K562 (cell line): Measurements from ENCODE around the gene IL6ST. TPM values are rescaled to one million over a fixed set of nuclear protein-coding genes. Genes with fewer than 3 reads are reported as not detected.

ENCODE experiments used
- ATAC-seq: fragments of 200-7000 bp; cut with Tn5 transposase; 3 replicates; pipeline ENCODE4 v1.9.1; 2020; ENCODE audit warnings: moderate library complexity
- BruUV-seq: library from RNA; stranded (reverse); fragments of 400-500 nt; replicated peaks from 2 replicates; lab custom pipeline; 2021; lab: Mats Ljungman, UMichigan
- CTCF ChIA-PET: fragments of 300-600 bp; formaldehyde crosslinking; extraction: SDS; loops from one replicate; lab custom pipeline; 2021; ENCODE audit warnings: low intra/inter-chr PET ratio; lab: Yijun Ruan, JAX
- POLR2A ChIA-PET: fragments of 300-600, 350-650 bp; sonication (Branson Sonifier 250); formaldehyde crosslinking; extraction: SDS; loops from one replicate; lab custom pipeline; 2021; ENCODE audit warnings: antibody characterized with exemption, inconsistent platforms; lab: Yijun Ruan, JAX
- DNase-seq, 4 experiments: peaks; one replicate each; pipeline versions ENCODE4 v3.0.0 to v3.0.0-alpha.2; 2011 to 2018; ENCODE audit warnings: low spot score in 3 of 4, mixed read lengths in 3 of 4; ENCODE audit errors: extremely low read depth in 1 of 4
- FAIRE-seq: peaks from 2 replicates; lab custom pipeline; 2011; peaks lifted over from hg19 to GRCh38; lab: Jason Lieb, UNC
- H2AFZ ChIP-seq: 2 replicates; pipeline ENCODE4 v1.6.0; 2011; ENCODE audit warnings: low read depth, low read length, control low read depth, inconsistent platforms
- H3K27ac ChIP-seq: fragments of 200-600 bp; 3 replicates; pipeline ENCODE4 v1.8.0; 2011; ENCODE audit warnings: low read depth, mild to moderate bottlenecking, control low read depth, inconsistent platforms, low read length, moderate library complexity, mixed read lengths; ENCODE audit errors: extremely low read depth
- H3K27me3 ChIP-seq, 2 experiments: fragments of 300-600 bp in 1 of 2; 2 replicates in 1 of 2; 3 replicates in 1 of 2; pipeline versions ENCODE4 v1.6.0 to v1.8.0; 2011; ENCODE audit warnings: inconsistent platforms in 2 of 2, low read length in 2 of 2, mild to moderate bottlenecking in 1 of 2, mixed read lengths in 1 of 2, moderate library complexity in 1 of 2; ENCODE audit not compliant: control insufficient read depth in 2 of 2, insufficient read depth in 2 of 2
- H3K36me3 ChIP-seq: fragments of 300-600 bp; 3 replicates; pipeline ENCODE4 v1.8.0; 2011; ENCODE audit warnings: mild to moderate bottlenecking, low read length, inconsistent platforms; ENCODE audit not compliant: control insufficient read depth, insufficient read depth
- H3K4me1 ChIP-seq, 2 experiments: fragments of 200-600 bp in 1 of 2; replicated peaks in 1 of 2; 2 replicates in 1 of 2; 3 replicates in 1 of 2; pipeline versions ENCODE4 v1.5.1 to v1.8.0; 2011; ENCODE audit warnings: inconsistent platforms in 2 of 2, low read length in 2 of 2, mild to moderate bottlenecking in 1 of 2, mixed read lengths in 1 of 2, moderate library complexity in 1 of 2; ENCODE audit not compliant: control insufficient read depth in 2 of 2, insufficient read depth in 2 of 2
- H3K4me2 ChIP-seq: 2 replicates; pipeline ENCODE4 v1.6.1; 2011; ENCODE audit warnings: low read length, control low read depth, inconsistent platforms, mixed read lengths; ENCODE audit not compliant: insufficient read depth
- H3K4me3 ChIP-seq: fragments of 200-600 bp; sonication (generic), shearing (Covaris generic); 2 replicates; pipeline ENCODE4 v1.5.1; 2016; ENCODE audit warnings: control low read depth, inconsistent platforms
- H3K79me2 ChIP-seq: fragments of 200-600 bp; 3 replicates; pipeline ENCODE4 v1.8.0; 2011; ENCODE audit warnings: low read length, inconsistent platforms; ENCODE audit not compliant: control insufficient read depth, insufficient read depth
- H3K9ac ChIP-seq, 2 experiments: 2 replicates each; pipeline versions ENCODE4 v1.6.0 to v1.6.1; 2011; ENCODE audit warnings: low read depth in 2 of 2, low read length in 2 of 2, control low read depth in 1 of 2, inconsistent platforms in 1 of 2, mild to moderate bottlenecking in 1 of 2, mixed read lengths in 1 of 2; ENCODE audit not compliant: insufficient read depth in 1 of 2
- H3K9me1 ChIP-seq: one replicate; pipeline ENCODE4 v1.6.0; 2011; ENCODE audit warnings: inconsistent platforms, mild to moderate bottlenecking, low read length, moderate library complexity; ENCODE audit not compliant: control insufficient read depth, insufficient read depth
- H3K9me3 ChIP-seq: replicated peaks from 2 replicates; pipeline ENCODE4 v1.5.1; 2011; ENCODE audit warnings: low read depth, low read length, inconsistent platforms; ENCODE audit not compliant: control insufficient read depth, insufficient read depth
- H4K20me1 ChIP-seq: replicated peaks from 2 replicates; pipeline ENCODE4 v1.6.1; 2011; ENCODE audit warnings: low read length, inconsistent platforms, mixed read lengths; ENCODE audit not compliant: control insufficient read depth, insufficient read depth
- CREBBP ChIP-seq: IDR thresholded peaks from one replicate; pipeline ENCODE4 v1.6.1; 2012; ENCODE audit warnings: low read depth, mild to moderate bottlenecking, control low read depth, inconsistent platforms, low read length
- GABPA ChIP-seq: fragments of 200-800 bp; sonication (Bioruptor generic); conservative IDR thresholded peaks from 2 replicates; pipeline ENCODE4 v1.6.1; 2016; ENCODE audit warnings: low read depth, missing genetic modification characterization, missing compliant biosample characterization
- L3MBTL2 ChIP-seq: fragments of 450-650 bp; IDR thresholded peaks from 2 replicates; pipeline ENCODE4 v1.6.1; 2016; ENCODE audit warnings: mild to moderate bottlenecking, moderate library complexity
- ZNF175 ChIP-seq: fragments of 200-800 bp; sonication (Bioruptor generic); IDR thresholded peaks from 2 replicates; pipeline ENCODE4 v1.6.1; 2016; ENCODE audit warnings: low read depth, mild to moderate bottlenecking, missing genetic modification characterization, missing compliant biosample characterization
- WGBS: fragments of 100-300 bp; shearing (Covaris generic); methylation state at CpG from one replicate; pipeline ENCODE4 v1.1.6; 2016; ENCODE audit warnings: low coverage, mixed read lengths; ENCODE audit not compliant: insufficient coverage; ENCODE audit errors: missing lambda C conversion rate; 5-methylcytosine and 5-hydroxymethylcytosine counted together
- in situ Hi-C: fragments of 300-500 bp; cut with MboI; formaldehyde crosslinking; loops from 4 replicates; pipeline ENCODE4 v1.15.0; 2018; ENCODE audit warnings: inconsistent platforms, mixed read lengths
- intact Hi-C: fragments of 100-400 bp; cut with micrococcal nuclease; formaldehyde crosslinking; loops from 2 replicates; pipeline ENCODE4 v1.14.2; 2022
- polyA plus RNA-seq, 8 experiments: library from polyadenylated mRNA; depleted of rRNA in 4 of 8; stranded (reverse) in 5 of 8; unstranded in 3 of 8; fragments of >200 nt; fragmentation: Nextera tagmentation in 2 of 8; fragmentation: Illumina TruSeq in 1 of 8; extraction: Ambion mirVana in 2 of 8; extraction: Trizol in 1 of 8; gene quantifications; 2 replicates each; pipeline versions ENCODE4 v1.2.1 to v1.2.3, GENCODE V29; 2011 to 2014; ENCODE audit warnings: inconsistent platforms in 1 of 8, missing spikeins in 1 of 8
- total RNA-seq, 7 experiments: library from RNA; depleted of rRNA in 6 of 7; stranded (reverse); fragments of >200 nt in 6 of 7; fragmentation: Illumina TruSeq in 2 of 7; extraction: Trizol in 2 of 7; gene quantifications; 2 replicates each; pipeline versions ENCODE4 v1.2.1 to v1.2.3, GENCODE V29; 2011 to 2021; ENCODE audit warnings: low replicate concordance in 1 of 7
- TF ChIP-seq, protein P1 (sequence below): fragments of 450-650 bp; IDR thresholded peaks from 2 replicates; pipeline ENCODE4 v1.6.1; 2016; ENCODE audit warnings: mild to moderate bottlenecking, moderate library complexity
- TF ChIP-seq, protein P2 (sequence below): fragments of 450-650 bp; IDR thresholded peaks from 2 replicates; pipeline ENCODE4 v1.6.1; 2016

Gene IL6ST
- total and polyA plus RNA-seq, 9 of the 15 experiments (the other 6 are each of a cell fraction or from before 2014, with no cell fraction given): 2.0 to 27.0 (median 7.9) TPM

DNA sequence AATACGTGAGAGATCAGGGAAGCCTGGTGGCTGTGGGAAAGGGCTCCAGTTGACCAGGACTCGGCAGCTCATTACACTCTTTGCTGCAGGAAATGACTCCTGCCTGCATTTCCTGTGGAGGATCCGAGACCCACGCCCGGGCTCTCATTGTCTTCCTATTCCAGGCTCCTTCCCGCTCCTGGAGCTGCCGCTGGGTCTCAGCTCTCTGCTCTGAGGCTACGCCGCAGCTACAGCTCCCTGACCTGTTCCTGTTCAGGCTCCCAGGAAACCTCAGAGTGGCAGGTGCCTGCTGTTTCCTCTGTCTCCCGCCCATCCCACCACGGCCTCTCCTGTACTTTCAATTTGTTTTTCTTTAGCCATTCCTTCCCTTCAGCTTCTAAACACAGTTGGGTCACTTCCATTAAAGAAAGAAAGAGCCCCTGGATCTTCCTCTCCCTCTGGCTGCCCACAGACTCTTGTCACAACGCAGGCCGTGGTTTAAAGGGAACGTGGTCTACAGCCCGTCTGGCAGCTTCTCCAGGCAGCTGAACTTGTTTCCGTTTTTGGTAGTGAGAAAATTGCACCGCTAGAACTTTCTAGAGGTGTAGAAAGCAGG, 71.5 kb downstream of the IL6ST start:
- H2AFZ ChIP-seq: peak overlapping the region; percentile 79
- peaks cover 4 to 7% of the 10 kb centered on the region in 2 experiments; a peak in 3 of 5 replicates for H3K4me1 ChIP-seq
- no peak overlapping the region for H3K27ac ChIP-seq
- TF ChIP-seq, protein P1, sequence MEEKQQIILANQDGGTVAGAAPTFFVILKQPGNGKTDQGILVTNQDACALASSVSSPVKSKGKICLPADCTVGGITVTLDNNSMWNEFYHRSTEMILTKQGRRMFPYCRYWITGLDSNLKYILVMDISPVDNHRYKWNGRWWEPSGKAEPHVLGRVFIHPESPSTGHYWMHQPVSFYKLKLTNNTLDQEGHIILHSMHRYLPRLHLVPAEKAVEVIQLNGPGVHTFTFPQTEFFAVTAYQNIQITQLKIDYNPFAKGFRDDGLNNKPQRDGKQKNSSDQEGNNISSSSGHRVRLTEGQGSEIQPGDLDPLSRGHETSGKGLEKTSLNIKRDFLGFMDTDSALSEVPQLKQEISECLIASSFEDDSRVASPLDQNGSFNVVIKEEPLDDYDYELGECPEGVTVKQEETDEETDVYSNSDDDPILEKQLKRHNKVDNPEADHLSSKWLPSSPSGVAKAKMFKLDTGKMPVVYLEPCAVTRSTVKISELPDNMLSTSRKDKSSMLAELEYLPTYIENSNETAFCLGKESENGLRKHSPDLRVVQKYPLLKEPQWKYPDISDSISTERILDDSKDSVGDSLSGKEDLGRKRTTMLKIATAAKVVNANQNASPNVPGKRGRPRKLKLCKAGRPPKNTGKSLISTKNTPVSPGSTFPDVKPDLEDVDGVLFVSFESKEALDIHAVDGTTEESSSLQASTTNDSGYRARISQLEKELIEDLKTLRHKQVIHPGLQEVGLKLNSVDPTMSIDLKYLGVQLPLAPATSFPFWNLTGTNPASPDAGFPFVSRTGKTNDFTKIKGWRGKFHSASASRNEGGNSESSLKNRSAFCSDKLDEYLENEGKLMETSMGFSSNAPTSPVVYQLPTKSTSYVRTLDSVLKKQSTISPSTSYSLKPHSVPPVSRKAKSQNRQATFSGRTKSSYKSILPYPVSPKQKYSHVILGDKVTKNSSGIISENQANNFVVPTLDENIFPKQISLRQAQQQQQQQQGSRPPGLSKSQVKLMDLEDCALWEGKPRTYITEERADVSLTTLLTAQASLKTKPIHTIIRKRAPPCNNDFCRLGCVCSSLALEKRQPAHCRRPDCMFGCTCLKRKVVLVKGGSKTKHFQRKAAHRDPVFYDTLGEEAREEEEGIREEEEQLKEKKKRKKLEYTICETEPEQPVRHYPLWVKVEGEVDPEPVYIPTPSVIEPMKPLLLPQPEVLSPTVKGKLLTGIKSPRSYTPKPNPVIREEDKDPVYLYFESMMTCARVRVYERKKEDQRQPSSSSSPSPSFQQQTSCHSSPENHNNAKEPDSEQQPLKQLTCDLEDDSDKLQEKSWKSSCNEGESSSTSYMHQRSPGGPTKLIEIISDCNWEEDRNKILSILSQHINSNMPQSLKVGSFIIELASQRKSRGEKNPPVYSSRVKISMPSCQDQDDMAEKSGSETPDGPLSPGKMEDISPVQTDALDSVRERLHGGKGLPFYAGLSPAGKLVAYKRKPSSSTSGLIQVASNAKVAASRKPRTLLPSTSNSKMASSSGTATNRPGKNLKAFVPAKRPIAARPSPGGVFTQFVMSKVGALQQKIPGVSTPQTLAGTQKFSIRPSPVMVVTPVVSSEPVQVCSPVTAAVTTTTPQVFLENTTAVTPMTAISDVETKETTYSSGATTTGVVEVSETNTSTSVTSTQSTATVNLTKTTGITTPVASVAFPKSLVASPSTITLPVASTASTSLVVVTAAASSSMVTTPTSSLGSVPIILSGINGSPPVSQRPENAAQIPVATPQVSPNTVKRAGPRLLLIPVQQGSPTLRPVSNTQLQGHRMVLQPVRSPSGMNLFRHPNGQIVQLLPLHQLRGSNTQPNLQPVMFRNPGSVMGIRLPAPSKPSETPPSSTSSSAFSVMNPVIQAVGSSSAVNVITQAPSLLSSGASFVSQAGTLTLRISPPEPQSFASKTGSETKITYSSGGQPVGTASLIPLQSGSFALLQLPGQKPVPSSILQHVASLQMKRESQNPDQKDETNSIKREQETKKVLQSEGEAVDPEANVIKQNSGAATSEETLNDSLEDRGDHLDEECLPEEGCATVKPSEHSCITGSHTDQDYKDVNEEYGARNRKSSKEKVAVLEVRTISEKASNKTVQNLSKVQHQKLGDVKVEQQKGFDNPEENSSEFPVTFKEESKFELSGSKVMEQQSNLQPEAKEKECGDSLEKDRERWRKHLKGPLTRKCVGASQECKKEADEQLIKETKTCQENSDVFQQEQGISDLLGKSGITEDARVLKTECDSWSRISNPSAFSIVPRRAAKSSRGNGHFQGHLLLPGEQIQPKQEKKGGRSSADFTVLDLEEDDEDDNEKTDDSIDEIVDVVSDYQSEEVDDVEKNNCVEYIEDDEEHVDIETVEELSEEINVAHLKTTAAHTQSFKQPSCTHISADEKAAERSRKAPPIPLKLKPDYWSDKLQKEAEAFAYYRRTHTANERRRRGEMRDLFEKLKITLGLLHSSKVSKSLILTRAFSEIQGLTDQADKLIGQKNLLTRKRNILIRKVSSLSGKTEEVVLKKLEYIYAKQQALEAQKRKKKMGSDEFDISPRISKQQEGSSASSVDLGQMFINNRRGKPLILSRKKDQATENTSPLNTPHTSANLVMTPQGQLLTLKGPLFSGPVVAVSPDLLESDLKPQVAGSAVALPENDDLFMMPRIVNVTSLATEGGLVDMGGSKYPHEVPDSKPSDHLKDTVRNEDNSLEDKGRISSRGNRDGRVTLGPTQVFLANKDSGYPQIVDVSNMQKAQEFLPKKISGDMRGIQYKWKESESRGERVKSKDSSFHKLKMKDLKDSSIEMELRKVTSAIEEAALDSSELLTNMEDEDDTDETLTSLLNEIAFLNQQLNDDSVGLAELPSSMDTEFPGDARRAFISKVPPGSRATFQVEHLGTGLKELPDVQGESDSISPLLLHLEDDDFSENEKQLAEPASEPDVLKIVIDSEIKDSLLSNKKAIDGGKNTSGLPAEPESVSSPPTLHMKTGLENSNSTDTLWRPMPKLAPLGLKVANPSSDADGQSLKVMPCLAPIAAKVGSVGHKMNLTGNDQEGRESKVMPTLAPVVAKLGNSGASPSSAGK: 0 out of 2 replicates have a peak, but pooled peaks have one; percentile 17
- TF ChIP-seq GABPA (tag) (peak; percentile 39; the same call in 1 of the 2 replicates), CREBBP (no peak), L3MBTL2 (no peak), ZNF175 (CRISPR knock-in tag) (0 out of 2 replicates have a peak, but pooled peaks have one; percentile 33)
- TF ChIP-seq, protein P2, sequence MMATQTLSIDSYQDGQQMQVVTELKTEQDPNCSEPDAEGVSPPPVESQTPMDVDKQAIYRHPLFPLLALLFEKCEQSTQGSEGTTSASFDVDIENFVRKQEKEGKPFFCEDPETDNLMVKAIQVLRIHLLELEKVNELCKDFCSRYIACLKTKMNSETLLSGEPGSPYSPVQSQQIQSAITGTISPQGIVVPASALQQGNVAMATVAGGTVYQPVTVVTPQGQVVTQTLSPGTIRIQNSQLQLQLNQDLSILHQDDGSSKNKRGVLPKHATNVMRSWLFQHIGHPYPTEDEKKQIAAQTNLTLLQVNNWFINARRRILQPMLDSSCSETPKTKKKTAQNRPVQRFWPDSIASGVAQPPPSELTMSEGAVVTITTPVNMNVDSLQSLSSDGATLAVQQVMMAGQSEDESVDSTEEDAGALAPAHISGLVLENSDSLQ: 0 out of 2 replicates have a peak, but pooled peaks have one; percentile 11
- TF ChIP-seq, all 486 proteins: peak for 4
- H4K20me1 ChIP-seq: peaks cover 8% of the 10 kb centered on the region
- peak overlapping the region; percentile 47 for H3K4me2 ChIP-seq
- CTCF ChIA-PET: no interaction called here
- WGBS: 10% methylated on average over 17 of the region's 17 CpGs
- in situ Hi-C loops (no loop called here), intact Hi-C loops (no loop called here)
- peak; percentile 29 for FAIRE-seq
- H3K36me3 ChIP-seq: no peaks in the 10 kb centered on the region
- peaks cover 2 to 33% of the 10 kb centered on the region in 2 experiments; a peak in 2 of 5 replicates for H3K27me3 ChIP-seq
- no peak for DNase-seq
- no peaks in the 10 kb centered on the region for H3K79me2 ChIP-seq
- H3K4me3 ChIP-seq: peak overlapping the region; percentile 20; the same call in 1 of the 2 replicates
- ATAC-seq: peak; percentile 20; the same call in 2 of the 3 replicates
- BruUV-seq: no TSS peak
- H3K9me1 ChIP-seq: no peaks in the 10 kb centered on the region
- H3K9ac ChIP-seq: peak overlapping the region in 1 of 2 experiments; percentile 80; a peak in 3 of 4 replicates
- POLR2A ChIA-PET: interaction anchor here (0.7 to 2.5 kb wide), 3 partner anchors 9 to 360 kb away, joined by 3 to 8 read pairs (median 3); no protein-coding TSS in a partner anchor
- no peaks in the 10 kb centered on the region for H3K9me3 ChIP-seq
